ENCODE results near the gene UBXN10.

UBXN10 gene, protein sequence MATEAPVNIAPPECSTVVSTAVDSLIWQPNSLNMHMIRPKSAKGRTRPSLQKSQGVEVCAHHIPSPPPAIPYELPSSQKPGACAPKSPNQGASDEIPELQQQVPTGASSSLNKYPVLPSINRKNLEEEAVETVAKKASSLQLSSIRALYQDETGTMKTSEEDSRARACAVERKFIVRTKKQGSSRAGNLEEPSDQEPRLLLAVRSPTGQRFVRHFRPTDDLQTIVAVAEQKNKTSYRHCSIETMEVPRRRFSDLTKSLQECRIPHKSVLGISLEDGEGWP

GRCh38 chr1:20185834-20186782, at the start of gene UBXN10, which contains the start of gene PLA2G2C:
Gene UBXN10 (plus strand): TSS chr1:20186096. CDS start chr1:20190562, 4,466 bp downstream.
Gene PLA2G2C (minus strand): TSS chr1:20186518. CDS start chr1:20177363, 9,155 bp downstream.
- peak; percentile 75 for DNase-seq

- DNase-seq: no peak
Observed at GRCh38 chr1:20136249-20136648, 49.6 kb upstream of the UBXN10 start.

DNA sequence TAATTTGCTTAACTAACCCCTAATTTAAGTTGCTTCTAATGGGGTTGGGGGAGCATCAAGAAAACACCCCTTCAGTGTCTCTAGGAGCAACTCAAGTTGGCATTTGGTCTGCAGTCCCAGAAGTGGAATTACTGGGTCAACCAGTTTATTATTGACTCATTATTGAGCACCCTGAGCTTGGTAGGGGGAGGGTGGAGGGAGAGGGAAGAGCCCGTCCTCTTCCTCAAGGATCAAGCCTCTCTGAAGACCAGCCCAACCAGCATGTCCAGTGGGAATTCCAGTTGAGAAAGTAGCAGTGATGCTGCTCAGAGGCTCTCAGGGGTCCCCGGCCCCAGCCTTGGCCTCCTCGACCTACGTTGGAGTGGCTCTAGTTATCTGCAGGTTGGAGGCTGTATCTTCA, 48.8 kb upstream of the UBXN10 start:
- no peak for DNase-seq

GRCh38 chr1:20137604-20138003, 48.3 kb upstream of the UBXN10 start:
- no peak for DNase-seq

DNA sequence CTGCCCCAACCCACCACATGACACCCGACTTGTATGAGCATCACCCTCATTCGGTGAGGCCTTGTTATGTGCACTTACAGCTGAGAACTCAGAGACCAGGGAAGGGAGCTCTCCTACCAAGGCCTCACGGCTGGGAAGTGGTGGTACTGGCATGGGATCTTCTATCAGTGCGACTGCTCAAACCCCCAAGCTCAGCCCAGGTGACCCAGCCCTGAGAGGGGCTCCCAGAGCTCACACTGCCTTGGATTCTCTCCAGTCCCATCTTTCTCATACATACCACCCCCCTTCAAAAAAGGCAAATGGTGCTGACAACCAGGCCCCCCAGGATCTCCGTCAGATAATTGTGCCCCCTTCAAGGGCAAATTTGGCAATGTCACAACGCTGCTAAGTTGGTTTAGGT, 47.5 kb upstream of the UBXN10 start:
- no peak for DNase-seq

GRCh38 chr1:20138961-20139550, 46.8 kb upstream of the UBXN10 start, which contains the start of gene PLA2G2F:
Gene PLA2G2F (plus strand): TSS chr1:20139323. CDS start chr1:20139428, 105 bp downstream.
- no peak for DNase-seq

- no peak for DNase-seq
Observed at GRCh38 chr1:20139776-20140612, 45.9 kb upstream of the UBXN10 start.

GRCh38 chr1:20141001-20141400, 44.9 kb upstream of the UBXN10 start:
- no peak for DNase-seq

DNA sequence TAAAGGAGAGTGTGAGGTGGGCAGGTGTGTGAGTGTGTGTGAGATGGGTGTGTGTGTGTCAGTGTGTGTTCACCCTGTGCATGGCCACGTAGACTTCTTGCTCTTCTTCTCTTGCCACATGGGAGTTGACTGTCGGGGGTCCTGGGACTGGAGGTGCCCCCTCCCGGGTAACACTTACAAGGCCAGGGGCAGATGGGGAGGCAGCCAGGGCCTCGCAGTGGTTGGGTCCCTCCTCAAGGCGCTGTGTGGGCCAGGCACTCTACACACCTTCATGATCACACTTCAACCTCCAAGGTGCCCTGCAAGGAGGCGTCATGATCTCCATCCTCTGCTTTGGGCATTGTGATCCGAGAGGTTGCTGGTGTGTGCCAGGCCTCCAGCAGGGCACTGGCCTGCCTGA, 44.4 kb upstream of the UBXN10 start:
- no peak for DNase-seq

DNA sequence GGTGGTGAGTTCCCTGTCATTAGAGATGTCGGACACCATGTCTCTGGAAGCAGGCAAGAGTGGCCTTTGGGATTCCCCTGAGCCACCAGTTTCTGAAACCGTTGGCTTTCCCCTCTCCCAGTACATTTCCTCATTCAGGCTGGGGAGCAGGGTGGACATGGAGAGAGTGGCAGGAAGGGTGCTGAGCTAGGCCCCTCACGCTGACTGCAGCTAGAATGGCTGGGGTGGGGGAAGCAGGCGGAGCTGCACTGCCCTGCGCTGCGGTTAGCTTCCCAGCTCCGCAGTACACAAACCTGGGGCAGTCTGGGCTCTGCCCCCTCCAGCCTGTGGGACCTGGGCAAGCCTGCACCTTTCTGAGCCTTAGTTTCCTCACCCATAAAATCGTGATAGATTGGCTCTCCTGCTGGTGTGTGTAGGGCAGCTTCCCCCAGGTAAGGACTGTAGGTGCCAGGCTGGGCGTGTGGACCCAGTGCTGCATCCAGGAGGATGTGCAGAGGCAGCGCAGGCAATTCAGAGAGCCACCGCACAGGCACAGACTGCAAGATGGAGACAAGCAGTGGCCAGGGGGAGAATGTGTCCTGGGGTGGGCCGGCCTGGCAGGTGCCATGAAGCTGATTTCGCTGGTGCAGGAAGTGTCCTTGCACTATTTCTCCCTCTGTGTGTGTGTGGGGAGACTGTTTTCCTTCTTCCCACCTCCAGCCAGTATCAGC, 43.7 kb upstream of the UBXN10 start:
- DNase-seq: no peak

- no peak for DNase-seq
Observed at GRCh38 chr1:20143318-20143717, 42.6 kb upstream of the UBXN10 start.

- no peak for DNase-seq
Observed at GRCh38 chr1:20143734-20144565, 41.9 kb upstream of the UBXN10 start.

- no peak for DNase-seq
Observed at GRCh38 chr1:20147846-20148570, 37.9 kb upstream of the UBXN10 start.

DNA sequence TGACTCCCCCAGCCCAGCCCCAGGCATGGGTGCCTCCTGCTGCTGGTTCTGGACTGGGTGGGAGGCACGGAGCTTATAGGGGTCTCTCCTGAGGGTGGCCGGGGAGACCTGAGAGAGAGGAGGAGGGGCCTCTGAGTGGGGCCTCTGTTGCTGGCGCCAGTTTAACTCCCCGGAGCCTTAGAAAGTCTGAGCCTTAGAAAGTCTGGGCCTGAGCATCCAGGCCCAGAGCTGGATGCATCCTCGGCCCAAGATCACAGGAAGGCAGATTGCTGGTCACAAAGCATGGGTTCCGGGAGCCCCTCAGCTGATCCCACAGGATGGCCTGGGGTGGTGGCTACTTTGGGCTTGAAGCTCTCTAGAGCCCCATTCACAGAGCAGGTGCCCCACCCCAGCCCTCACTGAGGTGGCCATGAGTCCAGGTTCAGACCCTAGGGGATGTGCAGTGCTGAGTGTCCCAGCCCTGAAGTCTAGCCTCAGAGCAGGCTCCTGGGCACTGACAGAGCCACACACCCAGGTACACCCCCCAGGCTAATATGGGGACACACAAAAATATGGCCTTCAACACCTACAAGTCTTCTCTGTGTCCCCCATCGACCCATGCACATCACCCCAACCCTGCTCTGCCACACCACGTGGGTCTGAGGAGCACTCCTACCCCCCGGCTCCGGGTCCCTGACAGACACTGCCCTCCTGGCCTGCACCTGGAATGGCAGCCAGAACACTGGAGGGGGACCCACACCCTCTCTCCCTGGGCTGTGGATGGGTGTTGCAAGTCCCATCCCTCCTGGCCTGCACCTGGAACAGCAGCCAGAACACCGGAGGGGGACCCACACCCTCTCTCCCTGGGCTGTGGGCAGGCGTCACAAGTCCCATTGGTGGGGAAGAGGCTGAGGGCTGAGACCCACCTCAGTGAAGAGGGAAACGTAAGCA, 37.1 kb upstream of the UBXN10 start:
- DNase-seq: no peak

- no peak for DNase-seq
Observed at GRCh38 chr1:20149601-20150325, 36.1 kb upstream of the UBXN10 start.

DNA sequence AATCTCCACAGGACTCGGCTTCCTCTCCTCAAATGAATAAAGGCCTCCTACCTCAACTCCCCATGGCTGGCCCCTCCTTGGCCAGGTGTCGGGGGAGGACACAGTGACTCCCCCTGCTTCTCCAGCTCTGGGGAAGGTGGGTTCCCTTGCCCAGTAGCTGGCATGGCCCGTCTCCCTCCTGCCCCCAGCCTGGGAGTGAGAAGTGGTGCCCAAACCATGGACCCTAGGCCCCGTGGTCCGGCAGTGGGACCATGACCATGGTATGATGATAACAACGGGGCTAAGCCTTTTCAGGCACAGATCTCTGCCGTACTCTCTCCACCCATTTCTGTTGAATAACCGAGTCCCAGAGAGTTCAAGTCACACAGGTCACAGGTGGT, 35.6 kb upstream of the UBXN10 start:
- no peak for DNase-seq

- no peak for DNase-seq
Observed at GRCh38 chr1:20150969-20151368, 34.9 kb upstream of the UBXN10 start.

DNA sequence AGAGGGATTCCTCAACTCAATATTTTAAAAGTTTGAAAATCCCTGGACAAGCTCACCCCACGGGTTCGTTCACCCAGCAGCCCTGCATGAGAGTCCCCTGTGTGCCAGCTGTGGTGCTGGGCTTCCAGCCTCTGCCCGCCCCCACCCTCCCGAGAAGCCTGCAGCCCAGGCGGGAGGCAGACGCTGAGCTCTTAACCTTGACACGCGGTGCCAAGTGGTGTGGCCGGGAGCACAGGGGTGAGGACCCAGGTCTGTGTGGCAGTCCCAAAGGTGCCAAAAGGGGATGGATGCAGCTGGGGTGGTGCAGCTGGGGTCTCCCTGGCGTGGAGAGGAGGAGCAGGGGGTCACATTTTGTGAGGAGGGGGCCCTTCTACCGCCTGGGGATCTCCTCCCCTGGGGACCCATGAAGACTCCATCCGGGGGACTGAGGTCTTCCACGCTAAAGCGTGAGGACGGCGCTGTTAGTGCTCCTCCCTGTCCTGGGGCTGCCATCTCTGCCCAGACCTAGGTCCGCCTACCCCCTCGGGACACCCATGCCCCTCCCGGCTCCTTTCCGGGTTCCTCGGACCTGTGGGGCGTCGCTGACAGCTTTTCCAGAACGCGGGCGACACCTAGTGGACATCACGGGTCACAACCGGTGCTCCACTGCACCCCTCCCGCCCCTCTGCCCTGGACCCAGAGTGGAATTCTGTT, 33.8 kb upstream of the UBXN10 start:
- peak; percentile 83 for DNase-seq
